GM06990 (cell line): ENCODE data around the gene GABRE.

Source experiments
- DNase-seq: peaks from one replicate; pipeline ENCODE4 v3.0.0-alpha.2; 2011; ENCODE audit not compliant: insufficient read length; ENCODE audit errors: extremely low read depth
- H3K27me3 ChIP-seq: replicated peaks from 2 replicates; pipeline ENCODE4 v1.6.0; 2011; ENCODE audit warnings: low read length; ENCODE audit not compliant: control insufficient read depth, insufficient read depth
- H3K36me3 ChIP-seq: 2 replicates; pipeline ENCODE4 v1.5.1; 2011; ENCODE audit warnings: low read length; ENCODE audit not compliant: control insufficient read depth, insufficient read depth
- H3K4me3 ChIP-seq: replicated peaks from 2 replicates; pipeline ENCODE4 v1.5.1; 2011; ENCODE audit warnings: low read depth, mild to moderate bottlenecking, control low read depth, low read length
- CTCF ChIP-seq: IDR thresholded peaks from 2 replicates; pipeline ENCODE4 v1.5.1; 2011; ENCODE audit warnings: low read length, control low read depth, mild to moderate bottlenecking, inconsistent platforms; ENCODE audit not compliant: insufficient read depth, poor library complexity, severe bottlenecking

GABRE gene

DNA sequence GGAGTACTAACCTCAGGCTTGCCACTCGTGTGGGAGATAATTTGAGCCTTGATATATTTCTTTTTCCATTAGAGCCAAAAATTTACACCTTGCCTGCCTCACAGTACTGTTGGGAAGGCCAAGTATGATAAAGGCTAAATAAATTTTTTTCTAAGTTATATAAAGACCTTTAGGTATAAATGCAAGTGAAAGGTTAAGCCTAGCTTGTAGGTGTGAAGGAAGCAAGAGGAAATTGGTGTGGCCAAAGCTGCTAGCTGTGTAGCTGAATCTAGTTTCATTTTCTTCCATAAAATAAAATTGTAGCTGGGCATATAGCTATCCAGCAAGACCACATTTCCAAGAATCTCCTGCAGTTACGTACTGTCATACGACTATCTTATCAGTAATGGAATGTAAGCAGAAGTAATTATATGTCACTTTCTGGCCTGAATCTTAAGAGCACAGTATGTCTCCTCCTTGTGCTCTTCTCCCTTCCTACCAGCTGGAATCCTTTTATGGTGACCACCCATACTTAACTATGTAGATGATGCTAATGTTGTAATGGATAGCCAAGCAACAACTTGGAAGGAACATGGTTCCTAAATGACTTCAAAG is 14.3 kb upstream of the GABRE start:
- TF ChIP-seq CTCF = no peak
- no peaks in the 10 kb centered on the region for H3K27me3 ChIP-seq
- no peak for DNase-seq
- H3K36me3 ChIP-seq = no peaks in the 10 kb centered on the region
- no peak overlapping the region for H3K4me3 ChIP-seq

- Histone ChIP-seq H3K4me3 (no peak overlapping the region), H3K27me3 (no peaks in the 10 kb centered on the region), H3K36me3 (no peaks in the 10 kb centered on the region)
- TF ChIP-seq CTCF = no peak
- no peak for DNase-seq
Measured at GRCh38 chrX:151987108-151987507, 12.6 kb upstream of the GABRE start.

- DNase-seq = no peak
- no peak for TF ChIP-seq CTCF
Measured at GRCh38 chrX:151985955-151986354, 11.5 kb upstream of the GABRE start.

GRCh38 chrX:151985531-151985930 is 11.1 kb upstream of the GABRE start:
- no peak overlapping the region for H3K4me3 ChIP-seq
- no peaks in the 10 kb centered on the region for H3K36me3 ChIP-seq
- TF ChIP-seq CTCF = no peak
- no peaks in the 10 kb centered on the region for H3K27me3 ChIP-seq
- DNase-seq = no peak

More at GRCh38 chrX:151985955-151986354, 11.5 kb upstream of the GABRE start:
- no peak overlapping the region for H3K4me3 ChIP-seq
- no peaks in the 10 kb centered on the region for H3K36me3 ChIP-seq
- no peaks in the 10 kb centered on the region for H3K27me3 ChIP-seq

DNA sequence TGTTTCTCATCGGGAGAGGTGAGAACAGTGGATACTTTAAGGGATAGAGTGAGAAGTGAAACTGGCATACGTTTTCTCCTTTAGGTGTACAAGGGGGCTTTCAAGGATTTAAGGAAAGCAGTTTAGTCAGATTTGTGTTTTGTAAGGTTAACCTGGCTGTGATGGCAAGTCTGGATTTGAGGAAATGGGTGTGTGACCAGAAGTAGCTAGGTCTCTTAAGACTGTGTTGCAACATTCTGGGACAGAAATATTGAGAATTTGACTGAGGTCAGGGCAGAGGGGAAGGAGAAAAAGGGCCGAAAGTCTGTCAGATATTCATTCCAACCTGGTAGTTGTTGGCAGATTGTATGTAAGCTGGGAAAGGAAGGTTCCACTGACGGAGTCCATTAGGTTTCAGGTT is 10.4 kb upstream of the GABRE start:
- TF ChIP-seq CTCF = no peak
- Histone ChIP-seq H3K36me3 (no peaks in the 10 kb centered on the region), H3K27me3 (no peaks in the 10 kb centered on the region), H3K4me3 (no peak overlapping the region)
- DNase-seq = no peak

- no peaks in the 10 kb centered on the region for H3K36me3 ChIP-seq
- no peak for DNase-seq
- H3K4me3 ChIP-seq = no peak overlapping the region
- H3K27me3 ChIP-seq = no peaks in the 10 kb centered on the region
- TF ChIP-seq CTCF = no peak
Measured at GRCh38 chrX:151984328-151984727, 9.9 kb upstream of the GABRE start.
